ENCODE measurements around the gene TULP4. TPM values are rescaled to one million over a fixed set of nuclear protein-coding genes. Genes with fewer than 3 reads are reported as not detected.

Gene TULP4
- total RNA-seq, 1 experiment from 2014 or later, result 21.5 TPM

DNA sequence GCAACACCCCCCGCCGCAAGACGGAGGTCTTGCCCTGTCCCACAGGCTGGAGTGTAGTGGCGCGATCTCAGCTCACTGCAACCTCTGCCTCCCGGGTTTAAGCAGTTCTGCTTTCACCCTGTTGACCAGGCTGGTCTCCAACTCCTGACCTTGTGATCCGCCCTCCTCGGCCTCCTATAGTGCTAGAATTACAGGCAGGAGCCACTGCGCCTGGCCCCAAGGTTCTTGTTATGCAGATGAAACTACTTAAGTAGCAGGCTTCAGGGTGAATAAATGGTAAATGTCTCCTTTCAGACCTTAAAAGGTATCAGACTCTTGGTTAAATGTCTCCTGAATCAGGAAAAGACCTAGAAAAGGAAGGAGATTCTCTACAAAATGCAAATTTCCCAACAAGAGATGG is 152.2 kb downstream of the TULP4 start:
- TF ChIP-seq EZH2 (IDR thresholded peaks at IDR 0.05; ENCODE audit: low read length, unreplicated experiment) (no peak), EZH2phosphoT487 (IDR thresholded peaks at IDR 0.05; ENCODE audit: borderline replicate concordance, low read length) (no peak)
- TF ChIP-seq, protein P1, sequence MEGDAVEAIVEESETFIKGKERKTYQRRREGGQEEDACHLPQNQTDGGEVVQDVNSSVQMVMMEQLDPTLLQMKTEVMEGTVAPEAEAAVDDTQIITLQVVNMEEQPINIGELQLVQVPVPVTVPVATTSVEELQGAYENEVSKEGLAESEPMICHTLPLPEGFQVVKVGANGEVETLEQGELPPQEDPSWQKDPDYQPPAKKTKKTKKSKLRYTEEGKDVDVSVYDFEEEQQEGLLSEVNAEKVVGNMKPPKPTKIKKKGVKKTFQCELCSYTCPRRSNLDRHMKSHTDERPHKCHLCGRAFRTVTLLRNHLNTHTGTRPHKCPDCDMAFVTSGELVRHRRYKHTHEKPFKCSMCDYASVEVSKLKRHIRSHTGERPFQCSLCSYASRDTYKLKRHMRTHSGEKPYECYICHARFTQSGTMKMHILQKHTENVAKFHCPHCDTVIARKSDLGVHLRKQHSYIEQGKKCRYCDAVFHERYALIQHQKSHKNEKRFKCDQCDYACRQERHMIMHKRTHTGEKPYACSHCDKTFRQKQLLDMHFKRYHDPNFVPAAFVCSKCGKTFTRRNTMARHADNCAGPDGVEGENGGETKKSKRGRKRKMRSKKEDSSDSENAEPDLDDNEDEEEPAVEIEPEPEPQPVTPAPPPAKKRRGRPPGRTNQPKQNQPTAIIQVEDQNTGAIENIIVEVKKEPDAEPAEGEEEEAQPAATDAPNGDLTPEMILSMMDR (conservative IDR thresholded peaks at IDR 0.05; ENCODE audit: low read depth, low read length), result no peak
- no peaks in the 10 kb centered on the region for H3K36me3 ChIP-seq (ENCODE audit: low read depth, low read length)
- H3K27me3 ChIP-seq (ENCODE audit: low read length), result no peaks in the 10 kb centered on the region
- no peaks in the 10 kb centered on the region for H3K79me2 ChIP-seq (ENCODE audit: low read length)
- no peak overlapping the region for H3K4me3 ChIP-seq (ENCODE audit: low read length)
- H3F3A ChIP-seq (ENCODE audit: low read length, unreplicated experiment), result no peaks in the 10 kb centered on the region
- DNase-seq (no peak), ATAC-seq (no peak)
- no peak overlapping the region for H3K9ac ChIP-seq (ENCODE audit: low read length)
- H3K4me1 ChIP-seq (ENCODE audit: insufficient read depth, low read length), result peaks cover 22% of the 10 kb centered on the region
- intact Hi-C loops (cut with micrococcal nuclease), result no loop called here
- no peaks in the 10 kb centered on the region for H3K9me2 ChIP-seq (replicated peaks; ENCODE audit: low read length)
- CTCF ChIA-PET, result no interaction called here
- POLR2A ChIA-PET (ENCODE audit: unreplicated experiment), result no interaction called here
- no peak overlapping the region for H3K4me2 ChIP-seq (ENCODE audit: low read length)
- H3K27ac ChIP-seq (ENCODE audit: low read length), result no peak overlapping the region
- no peak overlapping the region for H2AFZ ChIP-seq (ENCODE audit: low read length)
- H4K20me1 ChIP-seq (ENCODE audit: low read length), result no peaks in the 10 kb centered on the region
- H3K9me3 ChIP-seq (ENCODE audit: low read length), result no peaks in the 10 kb centered on the region
- no TSS peak for BruUV-seq (replicated peaks)

DNA sequence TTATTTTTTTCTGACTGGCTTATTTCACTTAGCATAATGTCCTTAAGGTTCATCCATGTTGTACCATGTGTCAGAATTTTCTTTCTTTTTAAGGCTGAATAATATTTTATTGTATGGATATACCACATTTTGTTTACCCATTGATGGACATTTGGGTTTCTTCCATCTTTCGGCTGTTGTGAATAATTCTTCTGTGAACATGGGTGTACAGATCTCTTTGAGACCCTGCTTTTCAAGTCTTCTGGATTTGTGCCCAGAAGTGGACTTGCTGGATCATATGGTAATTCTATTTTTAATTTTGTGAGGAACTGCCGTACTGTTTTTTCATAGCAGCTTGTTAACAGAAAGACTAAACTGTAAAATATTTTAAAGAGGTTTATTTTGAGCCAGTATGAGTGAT is 153.0 kb downstream of the TULP4 start:
- ChIA-PET CTCF (no interaction called here), POLR2A (ENCODE audit: unreplicated experiment) (no interaction called here)
- no peaks in the 10 kb centered on the region for H3K9me3 ChIP-seq (ENCODE audit: low read length)
- intact Hi-C loops (cut with micrococcal nuclease), result no loop called here
- no peaks in the 10 kb centered on the region for H4K20me1 ChIP-seq (ENCODE audit: low read length)
- H2AFZ ChIP-seq (ENCODE audit: low read length), result no peak overlapping the region
- H3K4me3 ChIP-seq (ENCODE audit: low read length), result no peak overlapping the region
- ATAC-seq (no peak), DNase-seq (no peak)
- peaks cover 15% of the 10 kb centered on the region for H3K4me1 ChIP-seq (ENCODE audit: insufficient read depth, low read length)
- no TSS peak for BruUV-seq (replicated peaks)
- no peaks in the 10 kb centered on the region for H3K27me3 ChIP-seq (ENCODE audit: low read length)
- TF ChIP-seq, protein P1 (conservative IDR thresholded peaks at IDR 0.05; ENCODE audit: low read depth, low read length), result no peak
- no peak for TF ChIP-seq EZH2phosphoT487 (IDR thresholded peaks at IDR 0.05; ENCODE audit: borderline replicate concordance, low read length)
- TF ChIP-seq EZH2 (IDR thresholded peaks at IDR 0.05; ENCODE audit: low read length, unreplicated experiment), result no peak
- H3K9ac ChIP-seq (ENCODE audit: low read length), result no peak overlapping the region
- no peaks in the 10 kb centered on the region for H3K9me2 ChIP-seq (replicated peaks; ENCODE audit: low read length)
- no peak overlapping the region for H3K4me2 ChIP-seq (ENCODE audit: low read length)
- no peaks in the 10 kb centered on the region for H3F3A ChIP-seq (ENCODE audit: low read length, unreplicated experiment)
- no peaks in the 10 kb centered on the region for H3K36me3 ChIP-seq (ENCODE audit: low read depth, low read length)
- H3K27ac ChIP-seq (ENCODE audit: low read length), result no peak overlapping the region
- H3K79me2 ChIP-seq (ENCODE audit: low read length), result no peaks in the 10 kb centered on the region

DNA sequence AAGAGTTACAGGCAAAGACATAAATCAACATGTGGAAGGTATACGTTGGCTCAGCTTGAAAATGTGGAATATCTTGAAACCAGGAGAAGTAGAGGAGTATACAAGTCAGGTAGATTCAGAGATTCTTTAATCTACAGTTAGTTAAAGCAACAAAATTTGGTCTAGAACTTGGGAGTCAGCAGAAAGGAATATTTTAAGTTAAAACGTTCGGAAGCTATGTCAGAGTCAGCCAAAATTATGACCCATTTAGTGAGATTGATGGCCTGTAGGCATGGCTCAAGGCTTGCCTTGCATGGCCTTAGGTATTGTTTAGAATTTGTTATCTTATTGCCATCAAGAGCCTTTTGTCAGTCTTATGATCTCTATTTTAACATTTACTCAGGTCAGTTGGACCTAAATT is 153.5 kb downstream of the TULP4 start:
- DNase-seq (no peak), ATAC-seq (no peak)
- POLR2A ChIA-PET (ENCODE audit: unreplicated experiment), result no interaction called here
- no TSS peak for BruUV-seq (replicated peaks)
- no peak overlapping the region for H3K9ac ChIP-seq (ENCODE audit: low read length)
- no peaks in the 10 kb centered on the region for H3K27me3 ChIP-seq (ENCODE audit: low read length)
- intact Hi-C loops (cut with micrococcal nuclease), result no loop called here
- no peak overlapping the region for H3K4me2 ChIP-seq (ENCODE audit: low read length)
- H2AFZ ChIP-seq (ENCODE audit: low read length), result no peak overlapping the region
- no peak overlapping the region for H3K27ac ChIP-seq (ENCODE audit: low read length)
- H4K20me1 ChIP-seq (ENCODE audit: low read length), result no peaks in the 10 kb centered on the region
- CTCF ChIA-PET, result no interaction called here
- H3K79me2 ChIP-seq (ENCODE audit: low read length), result no peaks in the 10 kb centered on the region
- H3F3A ChIP-seq (ENCODE audit: low read length, unreplicated experiment), result no peaks in the 10 kb centered on the region
- H3K4me3 ChIP-seq (ENCODE audit: low read length), result no peak overlapping the region
- H3K4me1 ChIP-seq (ENCODE audit: insufficient read depth, low read length), result peaks cover 11% of the 10 kb centered on the region
- H3K36me3 ChIP-seq (ENCODE audit: low read depth, low read length), result no peaks in the 10 kb centered on the region
- TF ChIP-seq EZH2 (IDR thresholded peaks at IDR 0.05; ENCODE audit: low read length, unreplicated experiment) (no peak), EZH2phosphoT487 (IDR thresholded peaks at IDR 0.05; ENCODE audit: borderline replicate concordance, low read length) (no peak)
- TF ChIP-seq, protein P1 (conservative IDR thresholded peaks at IDR 0.05; ENCODE audit: low read depth, low read length), result no peak
- no peaks in the 10 kb centered on the region for H3K9me3 ChIP-seq (ENCODE audit: low read length)
- H3K9me2 ChIP-seq (replicated peaks; ENCODE audit: low read length), result no peaks in the 10 kb centered on the region

Data from PC-3 (cell line).